T1000 (cell line): ENCODE data around the gene DNLZ.
"Not testable (repeated sequence)": the region's sequence is repeated elsewhere in the genome, so short reads cannot be mapped to it uniquely, and the experiment has no call there.

Experiments used
- DNase-seq: peaks from one replicate; lab custom pipeline; 2025; ENCODE audit warnings: mixed read lengths; lab: John Stamatoyannopoulos, UW

Gene DNLZ

DNA sequence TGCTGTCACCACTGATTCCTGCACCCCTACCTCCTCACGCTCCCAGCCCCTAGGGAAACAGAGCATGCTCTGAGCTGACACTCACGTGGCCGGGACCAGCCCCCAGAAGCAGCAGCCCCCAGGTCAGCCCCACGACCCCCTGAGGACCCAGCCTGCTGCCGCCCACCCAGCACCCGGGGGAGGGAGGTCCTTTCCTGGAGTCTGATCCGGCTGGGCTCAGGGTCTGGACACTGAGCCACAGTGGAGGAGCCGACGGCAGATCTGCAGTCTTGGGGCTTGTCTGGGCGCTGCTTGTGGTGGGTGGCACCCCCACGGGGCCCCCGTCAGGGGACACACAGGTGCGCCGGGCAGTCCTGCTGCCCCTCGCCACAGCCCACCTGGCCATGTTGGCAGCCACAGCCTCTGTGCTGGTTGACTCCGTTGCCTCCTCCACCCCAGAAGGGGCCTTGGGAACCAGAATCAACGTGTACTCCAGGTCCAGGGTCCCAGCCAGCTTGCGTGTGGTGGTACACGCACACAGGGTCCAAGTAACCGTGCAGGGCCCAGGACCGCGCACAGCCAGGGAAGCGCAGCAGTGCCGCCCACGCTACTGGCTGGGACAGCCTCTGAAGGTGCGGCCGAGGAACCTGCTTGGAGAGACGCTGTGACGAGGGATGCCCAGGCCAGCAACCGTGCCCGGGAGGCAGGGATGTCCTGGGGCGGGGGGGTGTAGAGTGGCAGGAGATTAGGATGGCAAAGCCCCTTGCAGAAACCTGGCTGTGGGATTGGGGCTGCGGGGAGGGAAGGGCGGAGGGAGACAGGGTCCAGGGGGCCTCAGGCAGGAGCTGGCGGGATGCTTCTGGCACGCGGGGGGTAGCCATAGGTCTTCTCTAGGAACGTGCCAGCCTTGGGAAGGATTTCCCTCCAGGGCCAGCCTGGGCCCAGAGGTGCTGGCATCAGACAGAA is 3.5 kb downstream of the DNLZ start:
- DNase-seq: no peak

DNA sequence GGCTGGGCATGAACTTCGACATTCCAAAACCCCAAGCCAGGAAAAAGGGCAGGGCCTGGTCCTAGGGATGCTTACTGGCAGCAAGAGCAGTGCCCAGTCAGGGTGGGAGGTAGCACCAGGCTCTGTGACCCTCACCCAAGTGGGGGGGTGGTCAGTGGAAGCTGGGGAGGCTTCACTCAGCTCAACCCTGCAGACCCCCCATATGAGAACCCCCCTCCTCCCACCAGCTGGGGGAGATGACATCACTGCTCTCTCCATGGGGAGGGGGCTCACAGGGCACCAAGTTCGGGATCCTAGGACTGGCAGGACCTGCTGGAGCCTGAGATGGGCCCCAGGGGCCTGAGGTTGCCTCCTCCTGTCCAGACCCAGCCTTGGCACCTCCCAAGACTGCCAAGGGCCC is 4.7 kb downstream of the DNLZ start:
- no peak for DNase-seq

DNA sequence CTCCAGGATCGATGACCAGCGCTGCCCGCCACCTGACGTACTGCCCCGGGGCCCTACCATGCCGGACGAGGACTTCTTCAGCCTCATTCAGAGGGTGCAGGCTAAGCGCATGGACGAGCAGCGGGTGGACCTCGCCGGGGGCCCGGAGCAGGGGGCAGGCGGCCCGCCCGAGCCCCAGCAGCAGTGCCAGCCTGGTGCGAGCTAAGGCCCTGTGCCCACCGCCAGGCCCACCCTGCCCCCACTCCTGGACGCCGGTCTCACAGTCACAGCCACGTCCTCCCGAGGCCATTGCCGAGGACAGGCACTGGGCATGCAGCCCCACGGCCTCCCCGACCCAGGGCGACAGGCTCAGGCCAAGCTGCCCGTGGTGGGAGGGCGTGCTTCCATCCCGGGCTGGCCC is 5.5 kb downstream of the DNLZ start:
- DNase-seq: no peak

DNA sequence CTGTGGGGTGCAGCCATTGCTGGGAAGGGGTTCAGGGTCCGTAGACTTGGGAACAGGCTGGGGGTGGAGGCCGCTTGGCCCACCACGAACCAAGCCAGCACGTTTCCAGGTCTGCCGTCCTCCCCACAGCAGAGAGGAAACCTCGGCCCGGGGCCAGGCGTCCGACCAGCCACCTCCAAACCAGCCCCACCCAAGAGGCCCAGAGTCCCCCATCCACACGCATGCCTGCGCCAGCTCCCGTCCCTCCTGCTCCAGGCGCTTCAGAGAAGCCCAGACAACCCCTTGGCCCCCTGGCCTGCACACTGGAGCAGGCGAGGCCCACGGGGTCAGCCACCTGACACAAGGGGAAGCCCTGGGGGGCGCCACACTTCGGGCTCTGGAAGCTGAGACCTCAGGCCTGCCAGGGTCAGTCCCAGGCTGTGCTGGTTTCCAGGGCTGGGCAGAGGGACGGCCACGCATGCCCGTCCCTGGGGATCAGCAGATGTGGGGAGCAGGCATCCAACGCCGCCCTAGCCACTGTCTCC is 6.3 kb downstream of the DNLZ start:
- DNase-seq: no peak

DNA sequence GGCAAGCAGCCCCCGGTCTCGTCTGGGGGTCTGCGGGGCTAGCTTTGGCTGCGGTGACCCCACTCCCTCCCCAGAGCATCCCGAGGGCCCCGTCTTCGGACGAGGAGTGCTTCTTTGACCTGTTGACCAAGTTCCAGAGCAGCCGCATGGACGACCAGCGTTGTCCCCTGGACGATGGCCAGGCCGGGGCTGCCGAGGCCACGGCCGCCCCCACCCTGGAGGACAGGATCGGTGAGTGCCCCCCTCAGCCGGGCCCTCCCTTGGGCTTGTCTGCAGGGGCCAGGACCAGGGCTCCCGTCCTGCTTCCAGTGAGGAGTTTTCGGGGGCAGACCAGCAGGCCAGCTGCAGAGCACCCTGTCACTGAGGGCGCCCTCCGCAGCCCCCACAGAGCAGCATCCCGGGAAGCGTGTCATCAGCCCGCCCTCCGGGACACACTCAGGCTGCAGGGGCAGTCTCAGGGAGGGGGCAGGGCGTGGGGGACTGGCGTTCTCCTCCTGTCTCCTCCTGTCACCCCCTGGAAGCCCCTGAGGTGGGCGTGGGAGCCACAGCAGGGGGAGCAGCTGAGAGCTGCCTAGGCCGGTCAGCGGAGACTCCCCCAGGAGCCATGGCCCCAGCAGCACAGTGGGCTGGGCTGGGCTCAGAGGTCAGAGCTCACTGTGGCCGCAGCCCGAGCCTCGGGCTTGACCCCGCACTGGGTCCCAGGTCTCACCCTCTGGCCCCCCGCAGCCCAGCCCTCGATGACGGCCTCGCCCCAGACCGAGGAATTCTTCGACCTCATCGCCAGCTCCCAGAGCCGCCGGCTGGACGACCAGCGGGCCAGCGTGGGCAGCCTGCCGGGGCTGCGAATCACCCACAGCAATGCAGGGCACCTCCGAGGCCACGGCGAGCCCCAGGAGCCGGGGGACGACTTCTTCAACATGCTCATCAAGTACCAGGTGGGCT is 7.7 kb downstream of the DNLZ start:
- no peak for DNase-seq

DNA sequence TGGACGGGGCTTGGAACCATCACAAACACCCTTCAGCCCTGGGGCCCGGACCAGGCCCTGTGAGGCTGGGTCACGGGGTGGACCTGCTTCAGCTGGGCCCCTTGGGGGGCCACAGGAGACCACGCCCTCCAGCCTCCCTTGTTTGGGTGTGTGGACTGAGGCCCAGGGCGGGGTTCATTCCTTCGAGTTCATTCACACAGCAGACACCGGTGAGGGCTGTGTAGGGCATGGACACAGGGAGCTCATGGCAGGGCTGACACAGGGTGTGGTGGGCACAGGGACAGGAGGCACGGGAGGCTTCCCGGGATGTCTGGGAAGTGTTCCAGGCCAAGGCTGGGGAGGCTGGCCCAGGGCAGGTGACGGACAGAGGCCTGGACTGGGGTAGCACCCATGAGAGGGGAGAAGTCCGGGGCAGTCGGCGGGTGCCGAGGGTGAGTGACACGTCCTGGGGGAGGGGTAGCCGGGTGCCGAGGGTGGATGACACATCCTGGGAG is 8.9 kb downstream of the DNLZ start:
- peak; percentile 18 for DNase-seq

DNA sequence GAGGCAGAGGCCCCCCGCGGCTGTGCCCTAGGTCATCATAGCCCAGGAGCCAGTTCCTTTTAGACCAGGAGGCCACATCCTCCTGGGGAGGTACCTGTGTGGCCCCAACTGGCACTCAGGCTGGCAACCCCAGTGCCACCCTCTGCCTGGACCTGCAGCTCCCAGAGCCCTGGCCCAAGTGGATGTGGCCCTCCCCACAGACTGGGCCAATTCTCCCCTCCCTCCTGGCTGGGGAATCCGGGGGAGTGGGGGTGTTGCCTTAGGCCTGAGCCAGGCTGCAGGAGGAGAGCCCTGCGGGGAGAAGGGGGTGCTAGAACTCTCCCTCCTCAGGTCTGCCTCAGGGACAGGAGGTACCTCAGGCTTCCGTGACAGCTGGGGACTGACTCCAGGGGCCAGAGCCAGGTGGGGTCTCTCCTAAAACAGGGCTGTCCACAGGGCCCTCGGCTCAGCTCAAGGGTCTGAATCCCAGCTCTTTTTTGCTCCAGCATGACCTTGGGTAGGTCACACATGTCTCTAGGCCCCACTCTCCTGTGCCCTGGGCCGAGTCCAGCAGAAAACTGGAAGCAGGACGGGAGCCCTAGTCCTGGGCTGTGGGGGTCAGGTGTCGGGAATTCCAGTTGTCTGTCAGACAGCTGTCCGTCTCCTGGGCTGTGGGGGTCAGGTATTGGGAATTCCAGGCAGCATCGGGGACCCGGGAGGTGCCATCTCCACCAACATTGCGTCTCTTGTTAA is 9.6 kb downstream of the DNLZ start:
- no peak for DNase-seq

DNA sequence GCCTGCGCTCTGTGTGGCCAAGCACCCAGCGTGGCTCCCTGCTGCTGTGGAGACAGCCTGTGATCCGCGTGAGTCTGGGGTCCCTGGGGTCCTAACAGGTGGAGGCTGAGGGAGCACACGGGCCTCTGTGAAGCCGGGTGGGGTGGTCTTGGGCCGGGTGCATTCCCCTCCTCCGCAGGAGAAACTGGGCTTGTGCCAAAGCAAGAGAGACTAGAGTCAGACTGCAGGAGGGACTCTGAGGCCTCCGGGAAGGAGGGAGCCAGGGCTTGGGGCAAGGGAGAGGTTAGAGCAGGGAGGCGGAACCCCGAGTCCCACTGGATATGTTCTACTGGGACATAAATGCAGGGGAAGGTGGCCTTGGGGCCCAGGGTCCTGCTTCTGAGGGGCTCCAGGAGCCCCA is 10.5 kb downstream of the DNLZ start:
- DNase-seq: no peak

DNA sequence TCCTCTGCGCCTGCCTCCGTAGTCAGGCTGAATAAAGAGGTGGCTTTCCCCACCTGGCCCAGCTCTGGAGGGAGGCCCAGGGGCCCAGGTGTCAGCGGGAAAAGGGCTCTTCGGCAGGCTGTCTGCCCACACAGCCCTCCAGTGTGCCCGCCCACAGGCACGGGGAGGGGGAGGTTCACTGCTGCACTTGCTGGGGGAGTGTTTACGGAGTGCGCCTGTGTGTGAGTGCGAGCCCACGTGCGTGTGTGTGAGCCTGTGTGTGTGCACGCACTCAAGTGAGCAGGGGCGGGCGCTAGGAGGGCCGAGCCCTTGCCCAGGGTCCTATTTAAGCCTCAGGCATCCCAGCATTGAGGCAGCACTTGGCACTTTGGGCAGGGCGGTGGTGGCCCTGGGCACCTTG is 10.9 kb downstream of the DNLZ start:
- DNase-seq: no peak

DNA sequence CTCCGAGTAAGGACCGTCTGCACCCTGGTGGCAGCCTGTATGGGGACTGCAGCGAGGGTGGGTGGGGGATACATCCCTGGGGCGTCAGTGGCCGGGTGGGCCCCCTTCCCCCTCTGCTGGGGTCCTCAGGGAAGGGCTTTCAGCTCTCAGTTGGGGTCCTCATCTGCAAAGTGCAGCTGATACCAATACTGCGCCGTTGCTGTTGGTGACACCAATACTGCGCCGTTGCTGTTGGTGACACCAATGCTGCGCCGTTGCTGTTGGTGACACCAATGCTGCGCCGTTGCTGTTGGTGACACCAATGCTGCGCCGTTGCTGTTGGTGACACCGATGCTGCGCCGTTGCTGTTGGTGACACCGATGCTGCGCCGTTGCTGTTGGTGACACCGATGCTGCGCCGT is 11.7 kb downstream of the DNLZ start:
- not testable (repeated sequence) for DNase-seq

DNA sequence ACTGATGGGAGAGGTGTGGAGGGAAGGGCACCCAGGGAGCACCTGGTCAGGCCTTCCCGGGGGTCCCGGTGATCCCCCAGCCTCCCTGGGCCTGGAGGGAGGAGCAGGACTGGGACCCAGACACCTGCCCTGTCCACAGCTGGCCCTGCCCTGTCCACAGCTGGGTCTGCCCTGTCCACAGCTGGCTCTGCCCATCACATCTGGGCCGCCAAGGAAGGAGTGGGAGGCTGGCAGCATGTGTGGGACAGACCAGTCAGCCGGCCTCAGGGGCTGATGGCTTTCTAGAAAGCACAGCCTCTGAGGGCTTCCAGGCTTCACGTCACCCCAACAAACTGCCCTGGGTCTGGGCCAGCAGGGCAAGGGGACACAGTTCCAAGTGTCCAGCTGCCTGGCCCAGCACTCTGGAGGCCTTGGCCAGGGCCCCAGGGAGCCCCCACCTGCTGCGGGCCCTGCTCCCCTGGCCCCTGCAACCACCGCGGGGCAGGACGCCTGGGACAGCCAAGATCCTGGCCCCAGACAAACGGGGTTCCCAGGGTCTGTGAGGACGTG is 12.2 kb downstream of the DNLZ start:
- no peak for DNase-seq

DNA sequence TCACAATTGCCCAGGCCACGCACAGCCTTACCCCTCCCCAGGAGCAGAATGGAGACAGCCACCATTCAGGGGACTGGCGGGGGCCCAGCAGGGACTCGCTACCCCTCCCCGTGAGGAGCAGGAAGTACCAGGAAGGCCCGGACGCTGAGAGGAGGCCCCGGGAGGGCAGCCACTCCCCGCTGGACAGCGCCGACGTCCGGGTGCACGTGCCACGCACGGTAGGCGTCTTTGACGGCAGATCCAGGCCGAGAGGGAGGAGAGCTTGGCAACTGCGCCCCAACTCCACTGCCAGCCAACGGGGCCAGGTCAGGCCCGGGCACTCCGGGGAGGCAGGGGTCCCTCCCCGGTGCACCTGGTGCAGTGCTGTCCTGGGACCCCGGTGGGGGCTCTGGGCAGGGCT is 14.0 kb downstream of the DNLZ start:
- no peak for DNase-seq

DNA sequence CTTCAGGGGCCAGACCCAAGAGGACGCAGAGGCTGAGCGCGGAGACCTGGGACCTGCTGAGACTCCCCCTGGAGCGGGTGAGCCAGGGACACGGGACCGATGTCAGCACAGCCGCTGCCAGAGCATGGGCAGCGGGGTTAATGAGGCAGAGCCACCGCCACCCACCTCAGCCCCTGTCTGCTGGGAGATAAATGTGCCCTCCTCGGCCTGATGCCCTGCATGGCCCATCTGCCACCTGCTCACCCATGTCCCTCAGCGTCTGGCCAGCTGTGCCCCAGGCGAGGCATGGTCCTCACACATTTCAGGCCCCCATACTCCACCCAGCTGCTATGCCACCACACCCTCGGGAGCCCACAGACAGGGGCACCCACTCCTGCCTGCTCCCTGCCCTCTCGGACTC is 14.9 kb downstream of the DNLZ start:
- no peak for DNase-seq

DNA sequence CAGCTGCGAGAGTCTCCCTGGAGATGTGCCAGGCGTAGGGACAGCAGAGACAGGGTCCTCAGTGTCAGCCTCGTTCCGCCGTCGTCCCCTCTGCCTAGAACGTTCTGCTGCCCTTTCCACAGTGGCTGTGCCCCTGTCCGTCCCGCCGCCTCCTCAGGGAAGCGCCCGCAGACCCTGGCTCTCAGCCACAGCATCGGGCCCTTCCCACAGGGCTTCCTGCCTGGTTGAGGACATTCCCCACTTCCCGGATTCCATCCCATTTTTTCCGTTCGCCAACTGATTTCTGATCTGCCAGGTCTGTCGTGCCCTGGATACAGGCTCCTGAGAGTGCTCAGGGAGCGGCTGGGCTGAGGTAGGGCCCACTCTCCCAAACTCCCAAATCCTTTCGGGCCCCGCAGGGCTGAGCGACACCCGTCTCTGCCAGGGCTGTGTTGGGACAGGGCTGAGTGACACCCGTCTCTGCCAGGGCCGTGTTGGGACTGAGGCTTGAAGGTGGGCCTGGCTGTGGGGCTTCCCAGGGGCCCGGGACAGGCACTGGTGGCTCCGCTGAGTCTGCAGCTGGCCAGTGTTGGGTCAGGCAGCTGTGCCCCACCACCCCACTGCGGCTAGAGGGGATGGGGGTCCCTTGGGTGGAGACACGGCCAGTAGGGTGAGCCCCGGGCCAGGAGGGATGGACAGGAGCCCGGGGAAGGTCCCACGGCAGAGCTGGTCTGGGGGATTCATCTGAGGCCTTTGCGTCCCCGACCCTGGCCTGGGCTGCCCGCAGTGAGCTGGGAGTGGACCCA is 15.9 kb downstream of the DNLZ start:
- no peak for DNase-seq

DNA sequence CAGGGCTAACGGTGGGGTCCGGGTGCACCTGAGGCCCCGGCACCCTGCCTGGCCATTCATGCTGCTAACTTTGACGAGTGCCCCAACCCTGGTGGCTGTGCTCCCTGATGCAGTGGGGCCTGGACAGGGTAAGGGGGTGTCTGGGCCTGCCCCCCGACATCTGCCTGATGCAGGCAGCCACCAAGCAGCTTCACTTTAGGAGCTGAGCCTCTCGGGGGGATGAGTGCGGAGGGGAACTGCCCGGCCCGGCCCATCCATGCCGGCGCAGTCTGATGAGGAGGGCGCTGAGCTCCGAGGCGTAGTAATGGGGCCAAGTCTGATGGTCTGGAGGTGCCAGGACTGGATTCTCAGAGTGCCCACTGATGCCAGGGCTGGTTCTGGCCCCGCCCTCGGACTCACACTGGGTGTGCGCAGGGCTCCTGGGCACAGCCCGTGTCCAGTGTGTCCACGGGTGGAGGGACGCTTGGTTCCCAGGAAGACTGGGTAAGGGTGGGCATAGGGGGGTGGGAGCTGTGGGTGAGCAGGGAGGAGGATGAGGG is 16.5 kb downstream of the DNLZ start:
- DNase-seq: no peak

DNA sequence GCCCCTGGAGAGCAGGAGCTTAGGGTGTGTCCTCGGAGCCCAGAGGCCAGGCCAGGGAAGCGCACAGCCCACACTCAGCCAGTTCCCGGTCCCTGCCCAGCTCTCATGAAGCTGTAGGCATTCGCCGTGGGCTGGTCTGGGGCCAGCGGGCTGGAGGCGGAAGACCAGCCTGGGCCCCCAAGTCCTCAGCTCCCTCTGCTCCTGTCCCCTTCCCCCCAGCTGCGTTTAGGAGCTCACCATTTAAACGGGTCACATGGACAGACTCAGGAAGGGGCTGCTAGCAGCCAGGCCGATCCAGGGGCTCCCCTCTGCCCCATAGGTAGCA is 17.4 kb downstream of the DNLZ start:
- DNase-seq: no peak

DNA sequence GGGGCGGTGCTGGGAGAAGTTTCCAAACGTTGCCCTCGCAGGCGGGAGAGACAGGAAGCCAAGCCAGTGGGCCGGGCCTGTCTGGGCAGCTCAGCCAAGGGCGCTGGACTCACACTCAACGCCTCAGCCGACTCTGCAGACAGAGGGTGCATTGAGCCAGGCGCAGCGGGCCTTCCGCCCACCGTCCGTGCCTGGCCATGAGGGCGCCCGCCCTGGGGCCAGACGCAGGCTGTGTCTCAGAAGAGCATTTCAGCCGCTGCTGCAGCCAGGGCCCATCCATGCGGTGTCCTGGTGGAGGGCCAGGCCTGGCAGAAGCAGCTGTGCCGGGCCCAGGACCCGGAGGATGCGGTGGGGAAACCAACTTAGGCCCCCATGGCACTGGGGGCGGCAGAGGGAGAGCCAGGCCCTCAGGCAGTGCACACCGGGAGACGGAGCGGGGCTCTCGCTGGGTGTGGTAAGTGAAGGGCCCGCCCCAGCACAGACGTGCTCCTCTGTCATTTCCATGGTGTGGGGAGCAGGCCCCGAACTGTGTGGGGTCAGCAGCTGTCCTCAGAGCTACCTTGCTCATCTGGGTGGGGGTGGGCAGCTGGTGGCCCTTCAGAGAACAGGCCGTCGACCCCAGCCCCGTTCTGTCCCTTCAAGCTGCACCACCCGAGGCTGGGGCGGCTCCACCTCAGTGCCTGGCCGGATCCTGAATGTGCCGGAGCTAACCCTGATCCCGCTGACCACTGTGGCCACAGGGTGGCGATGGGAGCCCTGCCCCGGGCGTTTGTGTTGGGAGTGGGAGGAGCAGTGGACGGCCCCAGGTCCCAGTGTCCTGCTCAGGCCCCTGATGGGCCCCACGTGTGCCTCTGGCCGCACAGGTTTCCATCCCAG is 18.0 kb downstream of the DNLZ start:
- no peak for DNase-seq

DNA sequence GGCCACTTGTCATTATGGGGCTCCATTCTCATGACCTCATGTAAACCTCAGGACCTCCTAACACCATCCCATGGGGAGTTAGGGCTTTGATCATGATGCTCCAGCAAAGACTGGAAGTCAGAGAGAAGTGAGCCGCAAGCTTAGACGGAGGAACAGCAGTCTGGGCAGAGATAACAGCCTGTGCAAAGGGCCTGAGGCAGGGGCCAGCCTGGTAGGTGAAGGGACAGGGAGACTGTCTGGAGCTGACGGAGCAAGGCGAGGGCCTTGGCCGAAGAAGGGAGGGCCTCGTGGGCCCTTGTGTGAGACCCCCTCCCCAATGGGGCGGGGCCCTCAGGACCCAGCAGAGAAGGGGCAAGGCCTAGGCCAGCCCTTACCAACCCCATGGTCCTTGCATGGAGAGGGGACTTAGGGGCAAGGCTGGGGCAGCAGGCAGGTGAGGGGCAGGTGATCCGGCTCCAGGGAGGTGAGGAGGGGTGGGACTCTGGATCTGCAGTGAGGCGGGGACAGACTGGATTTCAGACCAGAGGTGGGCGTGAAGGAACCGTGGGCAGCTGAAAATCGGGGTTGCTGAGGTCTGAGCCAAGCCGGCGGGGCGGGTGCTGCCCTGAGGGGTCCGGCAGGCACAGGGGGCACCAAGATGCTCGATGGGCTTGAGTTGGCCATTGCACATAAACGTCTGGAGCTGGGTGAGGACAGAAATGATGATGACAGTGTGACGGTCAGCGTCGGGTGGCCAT is 18.8 kb downstream of the DNLZ start:
- DNase-seq: no peak

DNA sequence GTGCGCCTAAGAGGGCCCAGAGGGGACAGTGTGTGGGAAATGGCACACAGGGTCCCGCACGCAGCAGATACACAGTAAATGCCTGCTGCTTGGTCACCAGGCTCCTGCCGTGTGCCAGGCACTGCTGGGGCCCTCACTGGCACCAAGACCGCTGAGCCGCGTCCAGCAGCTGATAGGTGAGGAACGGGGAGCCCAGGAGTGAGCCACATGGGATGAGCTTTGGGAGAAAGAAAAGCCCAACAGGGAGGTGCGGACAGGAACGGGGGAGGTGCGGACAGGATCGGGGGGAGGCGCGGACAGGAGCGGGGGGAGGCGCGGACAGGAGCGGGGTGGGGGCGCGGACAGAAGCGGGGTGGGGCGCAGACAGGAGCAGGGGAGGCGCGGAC is 19.7 kb downstream of the DNLZ start:
- no peak for DNase-seq
